Measurements from ENCODE around the gene COL27A1. TPM values are rescaled to one million over a fixed set of nuclear protein-coding genes. Genes with fewer than 3 reads are reported as not detected.
A peak's percentile ranks its signal among the peaks of the same experiment; 100 is the strongest.

Gene COL27A1
- total RNA-seq (2014; rRNA removed; shearing (Covaris generic)) = 14.5 and 17.6 TPM in 2 replicates

DNA sequence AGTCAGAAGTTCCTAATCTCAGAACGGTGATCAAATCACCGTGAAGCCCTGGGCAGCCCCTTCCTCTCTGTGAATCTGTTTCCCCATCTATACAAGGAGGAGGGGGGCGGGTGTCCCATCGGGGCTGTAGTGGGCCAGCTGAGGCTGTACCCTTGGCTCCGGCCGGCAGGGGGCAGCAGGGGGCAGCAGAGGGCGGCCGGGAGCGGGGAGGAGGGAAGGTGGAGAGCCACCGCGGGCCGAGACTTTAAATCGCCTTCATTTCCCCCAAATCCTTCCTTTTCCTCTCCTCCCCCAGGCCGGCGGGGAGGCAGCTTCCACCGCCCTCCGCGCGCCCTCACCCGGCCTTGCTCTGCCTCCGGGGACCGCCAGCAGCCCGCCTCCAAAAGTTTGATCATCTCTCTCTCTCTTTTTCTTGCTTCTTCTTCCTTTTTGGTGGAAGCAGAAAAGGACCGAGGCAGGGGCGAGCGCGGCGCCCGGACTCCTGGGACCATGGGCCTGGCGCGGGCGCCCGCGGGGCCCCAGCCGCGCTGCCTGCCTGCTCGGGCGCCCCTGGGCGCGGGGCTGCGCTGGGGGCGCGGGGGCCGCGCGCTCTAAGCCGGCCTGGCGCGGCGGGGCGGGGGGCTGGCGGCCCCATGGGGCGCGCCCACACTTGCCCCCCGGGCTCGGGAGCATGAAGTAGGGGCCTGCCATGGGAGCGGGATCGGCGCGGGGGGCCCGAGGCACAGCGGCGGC, at the start of gene COL27A1:
Gene COL27A1, plus strand, starts transcription at position 275 of the 732 bp plus-strand sequence. Its CDS starts 414 bp downstream, at position 689.
- peak; percentile 75 for DNase-seq (ENCODE audit: low spot score)

DNA sequence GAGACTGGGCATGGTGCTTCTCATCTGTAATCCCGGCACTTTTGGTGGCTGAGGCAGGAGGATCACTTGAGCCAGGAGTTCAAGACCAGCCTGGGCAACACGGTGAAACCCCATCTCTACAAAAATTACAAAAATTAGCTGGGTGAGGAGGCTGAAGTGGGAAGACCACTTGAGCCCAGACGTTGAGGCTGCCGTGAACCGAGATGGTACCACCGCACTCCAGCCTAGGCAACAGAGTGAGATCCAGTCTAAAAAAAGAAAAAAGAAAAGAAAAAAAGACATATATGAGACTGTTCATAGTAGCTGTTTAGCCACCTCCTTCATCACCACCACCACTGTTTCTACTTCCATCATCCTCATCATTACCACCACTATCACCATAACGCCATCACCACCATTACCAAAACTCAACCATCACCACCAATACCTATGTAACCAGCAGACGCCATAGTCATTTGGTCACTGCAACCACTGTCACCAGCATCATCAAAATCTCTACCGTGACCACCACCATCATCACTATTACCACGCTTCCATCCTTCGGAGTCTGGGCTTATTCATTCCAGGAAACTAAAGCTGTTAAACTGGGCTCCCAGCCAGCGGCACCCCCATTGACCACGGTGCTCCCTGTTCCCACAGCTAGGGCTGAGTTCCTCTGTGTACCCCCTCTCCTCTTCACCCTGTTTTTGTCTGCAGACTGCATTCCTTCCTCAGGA, 47.9 kb upstream of the COL27A1 start:
- DNase-seq (ENCODE audit: low spot score) = no peak

DNA sequence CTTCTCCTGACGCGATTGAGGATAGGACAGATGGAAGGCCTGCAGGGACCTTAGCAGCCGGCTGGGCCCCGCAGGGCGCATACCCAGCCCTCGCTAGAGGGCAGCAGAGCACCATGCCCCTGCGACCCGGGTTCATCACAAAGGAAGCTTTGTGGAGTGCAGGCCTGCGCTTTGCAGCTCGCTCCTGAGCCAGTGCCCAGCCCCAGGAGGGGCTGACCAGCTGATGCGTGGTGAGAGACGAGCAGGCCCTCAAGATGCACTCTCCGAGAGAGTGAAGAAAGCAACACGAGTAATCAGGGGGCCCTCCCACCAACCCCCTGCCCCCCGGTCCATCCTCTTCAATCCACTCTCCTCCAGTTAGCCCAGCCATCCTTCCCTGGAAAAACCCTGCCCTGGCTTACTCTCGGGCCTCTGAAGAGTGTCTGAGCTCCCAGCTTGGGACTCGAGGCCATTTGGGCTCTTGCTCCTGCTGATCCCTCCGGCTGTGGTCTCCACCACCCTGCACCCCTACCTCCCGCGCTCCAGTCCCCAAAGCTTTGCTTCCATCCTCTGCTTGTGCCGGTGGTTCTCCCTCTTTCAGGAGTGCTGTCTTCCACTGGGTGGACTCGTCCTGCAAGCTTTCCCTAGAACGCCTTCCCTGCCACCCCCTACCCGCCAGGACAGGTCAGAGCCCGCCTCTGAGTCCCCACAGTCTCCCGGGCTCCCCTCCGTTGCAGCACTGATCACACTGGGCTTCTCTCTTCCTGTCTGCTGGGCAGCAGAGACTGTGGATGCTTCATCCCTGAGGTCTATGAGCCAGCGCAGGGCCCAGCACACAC, 47.1 kb upstream of the COL27A1 start:
- peak; percentile 92 for DNase-seq (ENCODE audit: low spot score)

DNA sequence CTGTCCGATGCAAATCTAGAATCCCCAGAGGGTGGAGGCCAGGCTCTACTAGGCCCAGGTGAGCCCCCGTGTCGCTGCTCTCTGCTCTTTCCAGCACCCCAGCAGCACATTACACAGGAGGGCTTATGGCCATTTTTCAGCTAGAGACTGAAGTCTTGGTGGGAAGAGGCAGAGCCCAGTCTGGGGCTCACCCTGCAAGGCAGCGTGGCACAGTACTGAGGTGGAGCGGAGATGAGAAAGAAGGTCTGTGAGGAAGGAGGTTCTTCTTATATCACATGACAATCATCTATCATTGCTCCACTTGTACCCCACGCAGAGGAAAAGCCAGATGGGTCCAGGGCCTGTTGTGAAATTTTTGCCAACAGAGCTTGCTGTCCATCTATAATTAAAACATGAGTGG, 46.2 kb upstream of the COL27A1 start:
- DNase-seq (ENCODE audit: low spot score) = no peak

DNA sequence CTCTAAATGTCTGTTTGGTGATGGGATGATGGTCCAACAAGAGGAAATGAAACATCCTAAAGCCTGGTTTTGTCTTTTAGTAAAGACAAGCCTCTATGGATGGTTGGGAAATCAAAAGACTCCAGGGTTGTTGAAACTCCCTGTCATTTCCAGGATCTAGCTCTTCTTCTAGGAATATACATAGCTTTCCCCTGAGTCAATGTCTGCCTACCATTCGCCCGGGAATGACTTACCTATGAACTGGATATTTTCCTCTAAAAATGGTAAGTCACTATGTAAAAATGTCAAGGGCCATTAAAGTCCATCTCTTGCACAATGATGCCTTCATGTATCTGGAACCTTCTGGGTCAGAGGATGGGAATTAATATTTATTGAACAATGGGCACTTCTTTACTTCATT, 45.2 kb upstream of the COL27A1 start:
- no peak for DNase-seq (ENCODE audit: low spot score)

DNA sequence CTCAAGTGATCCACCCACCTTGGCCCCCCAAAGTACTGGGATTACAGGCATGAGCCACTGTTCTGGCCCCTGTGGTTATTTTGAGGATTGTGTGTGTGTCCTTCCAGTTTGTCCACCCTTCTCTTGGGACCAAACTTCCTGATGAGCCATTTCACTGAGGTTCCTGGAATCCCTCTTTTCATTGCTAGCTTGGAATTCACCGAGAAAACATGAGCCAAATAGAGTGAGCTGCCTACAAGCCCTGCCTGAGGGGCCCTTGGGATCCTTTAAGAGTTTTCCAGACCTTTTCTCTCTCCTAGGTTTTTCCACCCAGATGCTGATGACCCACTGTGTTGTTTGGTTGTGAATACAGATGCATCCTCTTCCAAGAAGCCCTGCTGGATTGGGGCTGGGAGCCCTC, 43.0 kb upstream of the COL27A1 start:
- DNase-seq (ENCODE audit: low spot score) = no peak

DNA sequence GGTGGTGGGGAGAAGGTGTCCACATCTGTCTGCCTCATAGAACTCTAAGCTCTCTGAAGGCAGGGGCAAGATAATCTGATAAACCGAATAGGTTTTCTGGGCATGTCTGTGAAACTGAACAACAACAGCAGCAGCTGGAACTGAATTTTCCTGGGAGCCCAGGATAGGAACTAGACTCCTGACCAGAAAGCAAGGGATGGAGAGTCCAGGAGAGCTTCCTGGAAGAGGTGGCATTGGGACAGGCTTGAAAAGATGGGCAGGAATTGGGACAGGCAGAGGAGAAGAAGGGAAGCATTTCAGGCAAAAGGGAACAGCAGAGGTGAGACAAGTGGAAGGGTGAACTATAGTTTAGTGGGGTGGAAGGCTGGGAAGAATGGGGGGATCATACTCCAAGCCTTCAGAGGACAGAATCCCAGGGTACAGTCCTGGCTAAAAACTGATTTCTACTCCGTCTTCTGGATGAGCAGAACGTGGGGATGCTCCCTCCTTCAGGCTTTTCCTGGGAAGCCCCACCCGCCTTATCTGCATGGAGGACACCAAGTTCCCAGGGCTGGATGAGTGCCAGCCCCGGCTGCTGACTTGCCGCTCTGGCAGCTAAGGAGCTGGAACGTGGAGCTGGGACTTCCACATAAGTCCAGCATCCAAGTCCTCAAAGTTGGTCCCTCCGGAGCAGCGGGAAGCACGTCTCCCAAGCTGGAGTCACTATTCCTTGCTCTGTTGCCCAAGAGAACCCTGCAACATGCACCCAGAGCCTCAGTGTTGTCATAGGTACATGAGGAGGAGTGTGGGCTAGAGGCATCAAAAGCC, 42.4 kb upstream of the COL27A1 start:
- DNase-seq (ENCODE audit: low spot score) = peak; percentile 51

GRCh38 chr9:114114364-114114763, 41.0 kb upstream of the COL27A1 start:
- no peak for DNase-seq (ENCODE audit: low spot score)

- DNase-seq (ENCODE audit: low spot score) = no peak
Observed at GRCh38 chr9:114115654-114116125, 39.6 kb upstream of the COL27A1 start.

GRCh38 chr9:114116126-114116747, 39.1 kb upstream of the COL27A1 start:
- no peak for DNase-seq (ENCODE audit: low spot score)

- peak; percentile 29 for DNase-seq (ENCODE audit: low spot score)
Observed at GRCh38 chr9:114117614-114117995, 37.7 kb upstream of the COL27A1 start.

GRCh38 chr9:114117996-114118830, 37.1 kb upstream of the COL27A1 start:
- DNase-seq (ENCODE audit: low spot score) = peak; percentile 86

DNA sequence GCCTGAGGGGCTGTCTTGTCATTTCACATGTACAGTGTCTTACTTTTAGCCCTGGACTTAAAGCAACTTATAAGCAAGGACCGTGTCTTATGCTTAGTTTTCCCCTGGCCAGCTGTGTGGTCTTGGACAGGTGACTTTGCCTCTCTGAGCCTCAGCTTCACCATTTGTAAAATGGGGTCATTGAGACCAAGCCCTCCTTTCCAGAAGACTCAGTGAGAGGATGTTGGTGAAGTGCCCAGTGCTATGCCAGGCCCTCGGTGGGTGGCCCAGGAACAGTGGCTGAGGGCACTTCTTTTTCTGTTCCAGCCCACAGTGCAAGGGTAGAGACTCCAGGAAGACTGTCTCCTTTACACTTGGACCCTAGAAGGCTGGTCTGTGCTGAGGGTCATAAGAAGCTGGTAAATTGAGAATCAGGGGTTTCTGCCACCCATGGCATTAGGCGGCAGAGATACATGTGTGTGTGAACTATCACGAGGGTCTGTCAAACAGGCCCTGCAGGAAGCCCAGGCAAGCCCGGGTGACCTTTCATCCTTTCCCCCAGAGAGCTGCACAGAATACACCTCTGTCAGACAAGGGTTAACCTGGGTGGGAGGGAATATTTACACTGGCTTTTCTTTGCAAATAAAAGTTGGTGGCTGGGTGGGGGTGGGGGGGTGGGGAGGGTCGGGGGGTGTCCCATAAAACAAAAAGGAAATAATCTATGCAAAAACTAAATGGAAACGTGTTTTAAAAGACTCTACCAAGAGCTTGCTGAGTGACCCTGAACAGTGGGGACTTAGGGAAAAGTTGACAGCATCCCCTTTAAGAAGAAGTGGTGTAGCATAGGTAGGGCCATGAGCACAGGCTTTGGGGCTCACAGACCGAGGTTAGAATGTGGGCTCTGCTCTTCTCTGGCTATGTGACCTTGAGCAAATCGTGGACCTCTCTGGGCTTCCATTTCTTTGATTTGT, 35.8 kb upstream of the COL27A1 start:
- peak; percentile 38 for DNase-seq (ENCODE audit: low spot score)

GRCh38 chr9:114120192-114121014, 34.9 kb upstream of the COL27A1 start:
- peak; percentile 68 for DNase-seq (ENCODE audit: low spot score)

DNA sequence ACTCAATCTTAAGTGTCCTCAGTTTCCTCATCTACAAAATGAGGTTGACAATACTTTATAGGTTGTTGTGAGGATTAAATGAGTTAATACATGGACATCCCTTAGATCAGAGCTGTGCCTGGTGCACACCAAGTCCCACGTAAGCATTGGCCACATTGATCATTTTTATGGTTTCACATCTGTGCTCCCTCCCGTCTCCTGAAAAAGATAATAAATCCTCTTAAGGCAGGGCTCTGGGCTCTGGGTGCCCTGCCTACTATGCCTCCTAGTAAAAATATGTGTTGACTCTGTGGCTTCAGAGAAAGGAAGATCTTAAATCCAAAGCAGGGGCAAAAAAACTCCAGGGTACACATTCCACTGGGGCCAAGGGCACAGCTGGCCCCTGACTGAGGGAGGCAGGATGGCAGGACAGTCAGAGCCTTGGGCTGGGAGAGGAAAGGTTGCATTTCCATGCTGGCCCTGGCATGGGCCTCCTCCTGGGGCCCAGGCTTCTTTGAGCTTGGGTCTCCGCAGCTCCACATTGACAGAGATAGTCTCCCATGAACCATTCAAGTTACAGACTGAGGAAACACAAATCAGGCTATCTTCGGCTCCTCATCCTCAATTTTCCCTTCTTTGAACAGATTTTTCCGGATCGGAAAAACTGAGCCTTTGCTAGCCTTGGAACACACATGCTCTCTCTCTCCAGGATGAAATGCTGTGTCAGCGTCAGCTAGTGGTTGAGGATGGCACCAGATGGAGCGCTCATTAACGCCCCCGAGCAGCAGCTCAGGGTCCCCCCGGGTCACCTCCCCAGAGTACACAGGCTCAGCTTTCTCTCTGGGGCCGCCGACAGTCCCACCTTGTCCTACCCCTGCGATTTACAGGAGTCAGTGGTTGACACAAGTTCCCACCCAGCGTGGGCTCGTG, 33.9 kb upstream of the COL27A1 start:
- DNase-seq (ENCODE audit: low spot score) = no peak

GRCh38 chr9:114122136-114123027, 33.0 kb upstream of the COL27A1 start:
- no peak for DNase-seq (ENCODE audit: low spot score)
